Measurements from ENCODE around the gene CDH4. TPM values are rescaled to one million over a fixed set of nuclear protein-coding genes. Genes with fewer than 3 reads are reported as not detected.

The CDH4 gene
- total and polyA plus RNA-seq, 4 donors: 5.8 to 24.1 (median 17.1) TPM

- H3K27ac ChIP-seq (ENCODE audit: low read depth, low read length): no peak overlapping the region
- 87% methylated on average over 22 of the region's 22 CpGs for WGBS (ENCODE audit: insufficient coverage)
- H3K27me3 ChIP-seq (ENCODE audit: control insufficient read depth, insufficient read depth, low read length): no peaks in the 10 kb centered on the region
- no peak for DNase-seq (ENCODE audit: low read depth in 4 of 6, low spot score in 6 of 6)
- no peaks in the 10 kb centered on the region for H3K9me3 ChIP-seq (ENCODE audit: control insufficient read depth, insufficient read depth, low read length)
- peaks cover 23% of the 10 kb centered on the region for H3K4me1 ChIP-seq (ENCODE audit: control insufficient read depth, insufficient read depth, low read length)
- H3K36me3 ChIP-seq (ENCODE audit: control insufficient read depth, insufficient read depth, low read length): peaks cover 8% of the 10 kb centered on the region
- H3K4me3 ChIP-seq (ENCODE audit: low read depth, low read length): no peak overlapping the region
These were observed 479.5 kb downstream of the CDH4 start for GRCh38 chr20:61731363-61732181.

- Histone ChIP-seq H3K27ac (ENCODE audit: low read depth, low read length) (no peak overlapping the region), H3K27me3 (ENCODE audit: control insufficient read depth, insufficient read depth, low read length) (no peaks in the 10 kb centered on the region), H3K4me1 (ENCODE audit: control insufficient read depth, insufficient read depth, low read length) (peaks cover 23% of the 10 kb centered on the region), H3K36me3 (ENCODE audit: control insufficient read depth, insufficient read depth, low read length) (peaks cover 10% of the 10 kb centered on the region), H3K4me3 (ENCODE audit: low read depth, low read length) (no peak overlapping the region), H3K9me3 (ENCODE audit: control insufficient read depth, insufficient read depth, low read length) (no peaks in the 10 kb centered on the region)
- 85% methylated on average over 9 of the region's 19 CpGs for WGBS (ENCODE audit: insufficient coverage)
- DNase-seq (ENCODE audit: low read depth in 4 of 6, low spot score in 6 of 6): no peak
These were observed 480.6 kb downstream of the CDH4 start for GRCh38 chr20:61732511-61733210.

GRCh38 chr20:61733216-61733615, 481.2 kb downstream of the CDH4 start:
- peaks cover 23% of the 10 kb centered on the region for H3K4me1 ChIP-seq (ENCODE audit: control insufficient read depth, insufficient read depth, low read length)
- no peaks in the 10 kb centered on the region for H3K9me3 ChIP-seq (ENCODE audit: control insufficient read depth, insufficient read depth, low read length)
- no peaks in the 10 kb centered on the region for H3K27me3 ChIP-seq (ENCODE audit: control insufficient read depth, insufficient read depth, low read length)
- 91% methylated on average over 8 of the region's 13 CpGs for WGBS (ENCODE audit: insufficient coverage)
- H3K36me3 ChIP-seq (ENCODE audit: control insufficient read depth, insufficient read depth, low read length): peaks cover 10% of the 10 kb centered on the region
- no peak overlapping the region for H3K4me3 ChIP-seq (ENCODE audit: low read depth, low read length)
- DNase-seq (ENCODE audit: low read depth in 4 of 6, low spot score in 6 of 6): no peak
- no peak overlapping the region for H3K27ac ChIP-seq (ENCODE audit: low read depth, low read length)

- DNase-seq (ENCODE audit: low read depth in 4 of 6, low spot score in 6 of 6): peak in 2 of 6 donors; percentile 64 to 69
- Histone ChIP-seq H3K4me3 (ENCODE audit: low read depth, low read length) (no peak overlapping the region), H3K27me3 (ENCODE audit: control insufficient read depth, insufficient read depth, low read length) (no peaks in the 10 kb centered on the region), H3K27ac (ENCODE audit: low read depth, low read length) (no peak overlapping the region), H3K9me3 (ENCODE audit: control insufficient read depth, insufficient read depth, low read length) (no peaks in the 10 kb centered on the region), H3K36me3 (ENCODE audit: control insufficient read depth, insufficient read depth, low read length) (peaks cover 10% of the 10 kb centered on the region), H3K4me1 (ENCODE audit: control insufficient read depth, insufficient read depth, low read length) (peaks cover 18% of the 10 kb centered on the region)
- 45% methylated on average over 17 of the region's 28 CpGs for WGBS (ENCODE audit: insufficient coverage)
These were observed 482.1 kb downstream of the CDH4 start for GRCh38 chr20:61733891-61734732.

GRCh38 chr20:61734733-61735502, 482.9 kb downstream of the CDH4 start:
- WGBS (ENCODE audit: insufficient coverage): 65% methylated on average over 25 of the region's 26 CpGs
- H3K9me3 ChIP-seq (ENCODE audit: control insufficient read depth, insufficient read depth, low read length): no peaks in the 10 kb centered on the region
- H3K36me3 ChIP-seq (ENCODE audit: control insufficient read depth, insufficient read depth, low read length): peaks cover 10% of the 10 kb centered on the region
- no peak overlapping the region for H3K4me3 ChIP-seq (ENCODE audit: low read depth, low read length)
- H3K27me3 ChIP-seq (ENCODE audit: control insufficient read depth, insufficient read depth, low read length): no peaks in the 10 kb centered on the region
- DNase-seq (ENCODE audit: low read depth in 4 of 6, low spot score in 6 of 6): peak in 1 of 6 donors; percentile 21
- peaks cover 14% of the 10 kb centered on the region for H3K4me1 ChIP-seq (ENCODE audit: control insufficient read depth, insufficient read depth, low read length)
- H3K27ac ChIP-seq (ENCODE audit: low read depth, low read length): no peak overlapping the region

GRCh38 chr20:61735503-61735785, 483.4 kb downstream of the CDH4 start:
- H3K27me3 ChIP-seq (ENCODE audit: control insufficient read depth, insufficient read depth, low read length): no peaks in the 10 kb centered on the region

GRCh38 chr20:61736001-61736635, 484.1 kb downstream of the CDH4 start:
- Histone ChIP-seq H3K4me1 (ENCODE audit: control insufficient read depth, insufficient read depth, low read length) (peaks cover 14% of the 10 kb centered on the region), H3K9me3 (ENCODE audit: control insufficient read depth, insufficient read depth, low read length) (no peaks in the 10 kb centered on the region), H3K27me3 (ENCODE audit: control insufficient read depth, insufficient read depth, low read length) (no peaks in the 10 kb centered on the region), H3K27ac (ENCODE audit: low read depth, low read length) (no peak overlapping the region), H3K36me3 (ENCODE audit: control insufficient read depth, insufficient read depth, low read length) (peaks cover 7% of the 10 kb centered on the region), H3K4me3 (ENCODE audit: low read depth, low read length) (no peak overlapping the region)
- 84% methylated on average over 8 of the region's 10 CpGs for WGBS (ENCODE audit: insufficient coverage)
- DNase-seq (ENCODE audit: low read depth in 4 of 6, low spot score in 6 of 6): no peak

More at GRCh38 chr20:61735503-61735785, 483.4 kb downstream of the CDH4 start:
- Histone ChIP-seq H3K36me3 (ENCODE audit: control insufficient read depth, insufficient read depth, low read length) (peaks cover 10% of the 10 kb centered on the region), H3K9me3 (ENCODE audit: control insufficient read depth, insufficient read depth, low read length) (no peaks in the 10 kb centered on the region), H3K27ac (ENCODE audit: low read depth, low read length) (no peak overlapping the region), H3K4me1 (ENCODE audit: control insufficient read depth, insufficient read depth, low read length) (peaks cover 14% of the 10 kb centered on the region), H3K4me3 (ENCODE audit: low read depth, low read length) (no peak overlapping the region)
- DNase-seq (ENCODE audit: low read depth in 4 of 6, low spot score in 6 of 6): no peak
- 75% methylated on average over 11 of the region's 11 CpGs for WGBS (ENCODE audit: insufficient coverage)

GRCh38 chr20:61736751-61737310, 484.8 kb downstream of the CDH4 start:
- H3K4me3 ChIP-seq (ENCODE audit: low read depth, low read length): no peak overlapping the region
- no peak for DNase-seq (ENCODE audit: low read depth in 4 of 6, low spot score in 6 of 6)

More at GRCh38 chr20:61736751-61737310, 484.8 kb downstream of the CDH4 start:
- Histone ChIP-seq H3K4me1 (ENCODE audit: control insufficient read depth, insufficient read depth, low read length) (peaks cover 14% of the 10 kb centered on the region), H3K27ac (ENCODE audit: low read depth, low read length) (no peak overlapping the region), H3K27me3 (ENCODE audit: control insufficient read depth, insufficient read depth, low read length) (no peaks in the 10 kb centered on the region), H3K9me3 (ENCODE audit: control insufficient read depth, insufficient read depth, low read length) (no peaks in the 10 kb centered on the region), H3K36me3 (ENCODE audit: control insufficient read depth, insufficient read depth, low read length) (peaks cover 7% of the 10 kb centered on the region)
- WGBS (ENCODE audit: insufficient coverage): 91% methylated on average over 13 of the region's 14 CpGs
